WTC11 (cell line): ENCODE measurements around the gene ECSCR. TPM values are rescaled to one million over a fixed set of nuclear protein-coding genes. Genes with fewer than 3 reads are reported as not detected.

Experiments used
- ATAC-seq: fragments of 200-7000 bp; cut with Tn5 transposase; 2 replicates; pipeline ENCODE4 v1.10.0; 2021; ENCODE audit warnings: mild to moderate bottlenecking, moderate library complexity
- CTCF ChIA-PET: fragments of 300-600 bp; sonication (Branson Sonifier 250); formaldehyde crosslinking; loops from one replicate; lab custom pipeline; 2021; ENCODE audit warnings: antibody characterized with exemption; lab: Charles Lee
- POLR2A ChIA-PET: fragments of 350-600 bp; sonication (Branson Sonifier 250); formaldehyde crosslinking; loops from one replicate; lab custom pipeline; 2021; ENCODE audit warnings: antibody characterized with exemption; lab: Charles Lee
- DNase-seq: peaks from one replicate; pipeline ENCODE4 v3.0.0; 2021; ENCODE audit warnings: low spot score
- H3K27ac Mint-ChIP-seq: 2 replicates; pipeline ENCODE4 v1.8.0; 2021; ENCODE audit warnings: mixed read lengths
- H3K27me3 Mint-ChIP-seq: 2 replicates; pipeline ENCODE4 v1.8.0; 2021; ENCODE audit warnings: low read depth, mild to moderate bottlenecking, moderate library complexity, mixed read lengths
- H3K36me3 Mint-ChIP-seq: 2 replicates; pipeline ENCODE4 v1.8.0; 2021; ENCODE audit warnings: mixed read lengths
- H3K4me1 Mint-ChIP-seq: 2 replicates; pipeline ENCODE4 v1.8.0; 2022; ENCODE audit warnings: mixed read lengths
- H3K4me3 Mint-ChIP-seq: 2 replicates; pipeline ENCODE4 v1.8.0; 2021; ENCODE audit warnings: mild to moderate bottlenecking, moderate library complexity, mixed read lengths
- H3K9me3 Mint-ChIP-seq: 2 replicates; pipeline ENCODE4 v1.8.0; 2021; ENCODE audit warnings: mixed read lengths
- ELF4 ChIP-seq: sonication (generic); formaldehyde crosslinking; IDR thresholded peaks from 2 replicates; pipeline ENCODE4 v1.8.1; 2022; ENCODE audit warnings: low read depth, mild to moderate bottlenecking, moderate library complexity, missing genetic modification reagents
- FOXJ3 ChIP-seq: sonication (generic); formaldehyde crosslinking; IDR thresholded peaks from 2 replicates; pipeline ENCODE4 v1.9.0; 2021; ENCODE audit warnings: missing genetic modification reagents, mild to moderate bottlenecking, borderline replicate concordance
- FOXK1 ChIP-seq: sonication (generic); formaldehyde crosslinking; IDR thresholded peaks from 2 replicates; pipeline ENCODE4 v1.8.0; 2022; ENCODE audit warnings: mild to moderate bottlenecking, moderate library complexity, missing genetic modification reagents
- NFYB ChIP-seq: sonication (generic); formaldehyde crosslinking; conservative IDR thresholded peaks from 2 replicates; pipeline ENCODE4 v1.8.0; 2022; ENCODE audit warnings: low read depth, missing genetic modification reagents
- RORB ChIP-seq: fragments of 250-450 bp; sonication (Bioruptor Pico); IDR thresholded peaks from 2 replicates; pipeline ENCODE4 v1.9.0; 2021; ENCODE audit warnings: mild to moderate bottlenecking
- TCF7 ChIP-seq: sonication (generic); formaldehyde crosslinking; IDR thresholded peaks from 2 replicates; pipeline ENCODE4 v1.8.0; 2022; ENCODE audit warnings: mild to moderate bottlenecking, low read depth, missing genetic modification reagents, moderate library complexity
- ZNF121 ChIP-seq: sonication (generic); formaldehyde crosslinking; IDR thresholded peaks from 2 replicates; pipeline ENCODE4 v1.8.0; 2023; ENCODE audit warnings: missing genetic modification reagents
- total RNA-seq: library from RNA; stranded (reverse); gene quantifications from 3 replicates; pipeline ENCODE4 v1.2.3, GENCODE V29; 2021
- TF ChIP-seq, protein P1 (sequence below): fragments of 250-450 bp; sonication (Bioruptor Pico); IDR thresholded peaks from 2 replicates; pipeline ENCODE4 v1.9.0; 2021; ENCODE audit warnings: mild to moderate bottlenecking, borderline replicate concordance
- TF ChIP-seq, protein P2 (sequence below): sonication (generic); formaldehyde crosslinking; IDR thresholded peaks from 2 replicates; pipeline ENCODE4 v1.8.1; 2023; ENCODE audit warnings: mild to moderate bottlenecking, missing genetic modification reagents, moderate library complexity
- TF ChIP-seq, protein P3 (sequence below): sonication (generic); formaldehyde crosslinking; IDR thresholded peaks from 2 replicates; pipeline ENCODE4 v1.8.1; 2022; ENCODE audit warnings: missing genetic modification reagents, borderline replicate concordance
- TF ChIP-seq, protein P4 (sequence below): sonication (generic); formaldehyde crosslinking; IDR thresholded peaks from 2 replicates; pipeline ENCODE4 v1.8.1; 2022; ENCODE audit warnings: low read depth, missing genetic modification reagents, borderline replicate concordance
- TF ChIP-seq, protein P5 (sequence below): sonication (generic); formaldehyde crosslinking; IDR thresholded peaks from 2 replicates; pipeline ENCODE4 v1.8.0; 2022; ENCODE audit warnings: mild to moderate bottlenecking, missing genetic modification reagents
- TF ChIP-seq, protein P6 (sequence below): sonication (generic); formaldehyde crosslinking; IDR thresholded peaks from 2 replicates; pipeline ENCODE4 v1.8.1; 2023; ENCODE audit warnings: mild to moderate bottlenecking, moderate library complexity, missing genetic modification reagents
- TF ChIP-seq, protein P7 (sequence below): sonication (generic); formaldehyde crosslinking; IDR thresholded peaks from 2 replicates; pipeline ENCODE4 v1.8.1; 2023; ENCODE audit warnings: mild to moderate bottlenecking, missing genetic modification reagents

Gene ECSCR
- total RNA-seq, 1 experiment from 2014 or later: 2.7 TPM

DNA sequence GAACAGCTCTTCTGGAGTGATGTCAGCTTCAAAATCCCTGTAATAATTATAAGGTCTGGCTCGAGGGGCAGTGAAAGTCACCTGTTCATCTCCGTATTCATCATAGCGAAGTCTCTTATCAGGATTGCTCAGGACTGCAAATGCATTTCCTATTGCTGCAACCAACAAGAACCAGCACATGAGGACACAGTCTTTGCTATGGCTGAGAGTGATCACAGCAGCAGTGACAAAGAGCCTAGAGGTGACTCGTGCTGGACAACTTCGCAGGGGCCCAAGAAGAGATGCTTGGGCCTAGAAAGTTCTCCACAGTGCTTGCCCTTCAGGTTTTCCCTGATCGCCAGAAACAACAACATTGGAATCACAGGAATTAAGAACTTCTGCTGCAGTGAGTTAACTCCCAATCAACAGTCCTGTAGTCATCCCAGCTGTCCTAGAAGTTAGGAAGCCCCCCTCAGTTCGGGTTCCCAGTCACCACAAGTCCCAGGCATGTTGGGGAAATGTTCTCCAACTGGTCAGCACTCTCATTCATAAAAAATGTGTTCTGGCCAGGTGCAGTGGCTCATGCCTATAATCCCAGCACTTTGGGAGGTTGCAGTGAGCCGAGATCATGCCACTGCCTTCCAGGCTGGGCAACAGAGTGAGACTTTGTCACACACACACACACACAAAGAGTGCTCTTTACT lies 36.2 kb downstream of the ECSCR start (continued):
- TF ChIP-seq, protein P1, sequence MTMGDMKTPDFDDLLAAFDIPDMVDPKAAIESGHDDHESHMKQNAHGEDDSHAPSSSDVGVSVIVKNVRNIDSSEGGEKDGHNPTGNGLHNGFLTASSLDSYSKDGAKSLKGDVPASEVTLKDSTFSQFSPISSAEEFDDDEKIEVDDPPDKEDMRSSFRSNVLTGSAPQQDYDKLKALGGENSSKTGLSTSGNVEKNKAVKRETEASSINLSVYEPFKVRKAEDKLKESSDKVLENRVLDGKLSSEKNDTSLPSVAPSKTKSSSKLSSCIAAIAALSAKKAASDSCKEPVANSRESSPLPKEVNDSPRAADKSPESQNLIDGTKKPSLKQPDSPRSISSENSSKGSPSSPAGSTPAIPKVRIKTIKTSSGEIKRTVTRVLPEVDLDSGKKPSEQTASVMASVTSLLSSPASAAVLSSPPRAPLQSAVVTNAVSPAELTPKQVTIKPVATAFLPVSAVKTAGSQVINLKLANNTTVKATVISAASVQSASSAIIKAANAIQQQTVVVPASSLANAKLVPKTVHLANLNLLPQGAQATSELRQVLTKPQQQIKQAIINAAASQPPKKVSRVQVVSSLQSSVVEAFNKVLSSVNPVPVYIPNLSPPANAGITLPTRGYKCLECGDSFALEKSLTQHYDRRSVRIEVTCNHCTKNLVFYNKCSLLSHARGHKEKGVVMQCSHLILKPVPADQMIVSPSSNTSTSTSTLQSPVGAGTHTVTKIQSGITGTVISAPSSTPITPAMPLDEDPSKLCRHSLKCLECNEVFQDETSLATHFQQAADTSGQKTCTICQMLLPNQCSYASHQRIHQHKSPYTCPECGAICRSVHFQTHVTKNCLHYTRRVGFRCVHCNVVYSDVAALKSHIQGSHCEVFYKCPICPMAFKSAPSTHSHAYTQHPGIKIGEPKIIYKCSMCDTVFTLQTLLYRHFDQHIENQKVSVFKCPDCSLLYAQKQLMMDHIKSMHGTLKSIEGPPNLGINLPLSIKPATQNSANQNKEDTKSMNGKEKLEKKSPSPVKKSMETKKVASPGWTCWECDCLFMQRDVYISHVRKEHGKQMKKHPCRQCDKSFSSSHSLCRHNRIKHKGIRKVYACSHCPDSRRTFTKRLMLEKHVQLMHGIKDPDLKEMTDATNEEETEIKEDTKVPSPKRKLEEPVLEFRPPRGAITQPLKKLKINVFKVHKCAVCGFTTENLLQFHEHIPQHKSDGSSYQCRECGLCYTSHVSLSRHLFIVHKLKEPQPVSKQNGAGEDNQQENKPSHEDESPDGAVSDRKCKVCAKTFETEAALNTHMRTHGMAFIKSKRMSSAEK (CRISPR knock-in tag): no peak
- TF ChIP-seq FOXK1 (CRISPR knock-in tag): no peak
- TF ChIP-seq, all 79 proteins: peak for 0

DNA sequence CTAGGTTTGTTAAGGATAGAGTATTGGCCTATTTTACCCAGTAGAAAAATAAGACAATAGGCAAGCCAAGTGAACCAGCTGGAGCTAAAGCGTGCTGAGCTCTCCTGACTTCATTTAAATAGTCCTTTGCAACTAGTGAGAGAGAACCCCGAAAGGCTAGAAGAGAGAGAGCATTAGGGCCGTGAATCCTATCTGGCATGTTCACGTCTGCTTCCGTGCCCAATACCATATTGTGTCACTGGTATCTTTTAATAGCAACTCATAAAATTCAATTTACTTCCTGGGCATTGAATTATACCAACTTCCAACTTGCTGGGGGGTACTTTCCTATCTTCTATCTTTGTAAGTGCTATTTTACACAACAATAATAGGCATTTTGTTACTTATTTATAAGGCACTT lies 37.0 kb downstream of the ECSCR start:
- no peak for DNase-seq
- ATAC-seq: no peak
- peaks cover 31% of the 10 kb centered on the region for H3K36me3 Mint-ChIP-seq

DNA sequence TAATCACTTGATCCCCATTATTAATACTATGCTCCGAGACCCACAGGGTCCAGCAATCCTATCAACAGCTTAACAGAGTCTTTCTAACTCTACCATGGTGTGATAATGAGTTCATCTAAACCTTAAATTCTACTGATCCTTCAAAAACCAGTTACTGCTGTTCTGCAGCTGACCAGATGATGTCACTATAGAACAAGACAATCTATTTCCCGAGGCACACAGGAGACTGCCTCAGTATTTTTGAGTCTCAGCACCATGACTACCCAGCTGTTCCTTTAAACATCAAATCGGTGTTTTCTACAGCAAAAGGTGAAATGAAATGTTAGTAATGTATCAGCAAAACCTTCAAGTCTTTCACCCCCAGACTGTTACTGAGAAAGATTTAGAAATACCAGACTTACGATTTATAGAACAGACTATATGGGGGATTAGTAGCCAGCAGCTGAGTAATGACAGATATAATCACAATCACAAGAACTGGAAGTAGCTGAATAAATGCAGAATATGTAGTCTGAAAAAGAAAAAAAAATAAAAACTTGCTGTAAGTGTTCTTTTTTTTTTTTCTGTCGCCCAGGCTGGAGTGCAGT lies 40.1 kb downstream of the ECSCR start:
- peak; percentile 89 for ATAC-seq
- Mint-ChIP-seq H3K36me3 (peaks cover 34% of the 10 kb centered on the region), H3K27me3 (no peaks in the 10 kb centered on the region; the same call in 1 of the 2 replicates), H3K4me3 (no peak overlapping the region), H3K9me3 (no peaks in the 10 kb centered on the region), H3K4me1 (peaks cover 9% of the 10 kb centered on the region), H3K27ac (peak overlapping the region; percentile 60; the same call in 1 of the 2 replicates)
- ChIA-PET CTCF (interaction anchor here (0.5 to 9.6 kb wide), 39 partner anchors 11 to 365 kb away, joined by 3 to 208 read pairs (median 5); partner anchors contain the start of genes DNAJC18, SMIM33, SPATA24 and UBE2D2), POLR2A (interaction anchor here (0.6 kb wide), 2 partner anchors 91 to 118 kb away, joined by 3 read pairs; no protein-coding TSS in a partner anchor)
- TF ChIP-seq, protein P2, sequence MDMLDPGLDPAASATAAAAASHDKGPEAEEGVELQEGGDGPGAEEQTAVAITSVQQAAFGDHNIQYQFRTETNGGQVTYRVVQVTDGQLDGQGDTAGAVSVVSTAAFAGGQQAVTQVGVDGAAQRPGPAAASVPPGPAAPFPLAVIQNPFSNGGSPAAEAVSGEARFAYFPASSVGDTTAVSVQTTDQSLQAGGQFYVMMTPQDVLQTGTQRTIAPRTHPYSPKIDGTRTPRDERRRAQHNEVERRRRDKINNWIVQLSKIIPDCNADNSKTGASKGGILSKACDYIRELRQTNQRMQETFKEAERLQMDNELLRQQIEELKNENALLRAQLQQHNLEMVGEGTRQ (CRISPR knock-in tag): no peak
- TF ChIP-seq, protein P3, sequence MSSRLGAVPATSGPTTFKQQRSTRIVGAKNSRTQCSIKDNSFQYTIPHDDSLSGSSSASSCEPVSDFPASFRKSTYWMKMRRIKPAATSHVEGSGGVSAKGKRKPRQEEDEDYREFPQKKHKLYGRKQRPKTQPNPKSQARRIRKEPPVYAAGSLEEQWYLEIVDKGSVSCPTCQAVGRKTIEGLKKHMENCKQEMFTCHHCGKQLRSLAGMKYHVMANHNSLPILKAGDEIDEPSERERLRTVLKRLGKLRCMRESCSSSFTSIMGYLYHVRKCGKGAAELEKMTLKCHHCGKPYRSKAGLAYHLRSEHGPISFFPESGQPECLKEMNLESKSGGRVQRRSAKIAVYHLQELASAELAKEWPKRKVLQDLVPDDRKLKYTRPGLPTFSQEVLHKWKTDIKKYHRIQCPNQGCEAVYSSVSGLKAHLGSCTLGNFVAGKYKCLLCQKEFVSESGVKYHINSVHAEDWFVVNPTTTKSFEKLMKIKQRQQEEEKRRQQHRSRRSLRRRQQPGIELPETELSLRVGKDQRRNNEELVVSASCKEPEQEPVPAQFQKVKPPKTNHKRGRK (CRISPR knock-in tag): no peak
- TF ChIP-seq ZNF121 (CRISPR knock-in tag): no peak
- TF ChIP-seq RORB (CRISPR knock-in tag): no peak
- no peak for TF ChIP-seq TCF7
- TF ChIP-seq, protein P4, sequence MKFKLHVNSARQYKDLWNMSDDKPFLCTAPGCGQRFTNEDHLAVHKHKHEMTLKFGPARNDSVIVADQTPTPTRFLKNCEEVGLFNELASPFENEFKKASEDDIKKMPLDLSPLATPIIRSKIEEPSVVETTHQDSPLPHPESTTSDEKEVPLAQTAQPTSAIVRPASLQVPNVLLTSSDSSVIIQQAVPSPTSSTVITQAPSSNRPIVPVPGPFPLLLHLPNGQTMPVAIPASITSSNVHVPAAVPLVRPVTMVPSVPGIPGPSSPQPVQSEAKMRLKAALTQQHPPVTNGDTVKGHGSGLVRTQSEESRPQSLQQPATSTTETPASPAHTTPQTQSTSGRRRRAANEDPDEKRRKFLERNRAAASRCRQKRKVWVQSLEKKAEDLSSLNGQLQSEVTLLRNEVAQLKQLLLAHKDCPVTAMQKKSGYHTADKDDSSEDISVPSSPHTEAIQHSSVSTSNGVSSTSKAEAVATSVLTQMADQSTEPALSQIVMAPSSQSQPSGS (CRISPR knock-in tag): no peak
- TF ChIP-seq, protein P5, sequence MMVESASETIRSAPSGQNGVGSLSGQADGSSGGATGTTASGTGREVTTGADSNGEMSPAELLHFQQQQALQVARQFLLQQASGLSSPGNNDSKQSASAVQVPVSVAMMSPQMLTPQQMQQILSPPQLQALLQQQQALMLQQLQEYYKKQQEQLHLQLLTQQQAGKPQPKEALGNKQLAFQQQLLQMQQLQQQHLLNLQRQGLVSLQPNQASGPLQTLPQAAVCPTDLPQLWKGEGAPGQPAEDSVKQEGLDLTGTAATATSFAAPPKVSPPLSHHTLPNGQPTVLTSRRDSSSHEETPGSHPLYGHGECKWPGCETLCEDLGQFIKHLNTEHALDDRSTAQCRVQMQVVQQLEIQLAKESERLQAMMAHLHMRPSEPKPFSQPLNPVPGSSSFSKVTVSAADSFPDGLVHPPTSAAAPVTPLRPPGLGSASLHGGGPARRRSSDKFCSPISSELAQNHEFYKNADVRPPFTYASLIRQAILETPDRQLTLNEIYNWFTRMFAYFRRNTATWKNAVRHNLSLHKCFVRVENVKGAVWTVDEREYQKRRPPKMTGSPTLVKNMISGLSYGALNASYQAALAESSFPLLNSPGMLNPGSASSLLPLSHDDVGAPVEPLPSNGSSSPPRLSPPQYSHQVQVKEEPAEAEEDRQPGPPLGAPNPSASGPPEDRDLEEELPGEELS (CRISPR knock-in tag): no peak
- TF ChIP-seq, protein P6, sequence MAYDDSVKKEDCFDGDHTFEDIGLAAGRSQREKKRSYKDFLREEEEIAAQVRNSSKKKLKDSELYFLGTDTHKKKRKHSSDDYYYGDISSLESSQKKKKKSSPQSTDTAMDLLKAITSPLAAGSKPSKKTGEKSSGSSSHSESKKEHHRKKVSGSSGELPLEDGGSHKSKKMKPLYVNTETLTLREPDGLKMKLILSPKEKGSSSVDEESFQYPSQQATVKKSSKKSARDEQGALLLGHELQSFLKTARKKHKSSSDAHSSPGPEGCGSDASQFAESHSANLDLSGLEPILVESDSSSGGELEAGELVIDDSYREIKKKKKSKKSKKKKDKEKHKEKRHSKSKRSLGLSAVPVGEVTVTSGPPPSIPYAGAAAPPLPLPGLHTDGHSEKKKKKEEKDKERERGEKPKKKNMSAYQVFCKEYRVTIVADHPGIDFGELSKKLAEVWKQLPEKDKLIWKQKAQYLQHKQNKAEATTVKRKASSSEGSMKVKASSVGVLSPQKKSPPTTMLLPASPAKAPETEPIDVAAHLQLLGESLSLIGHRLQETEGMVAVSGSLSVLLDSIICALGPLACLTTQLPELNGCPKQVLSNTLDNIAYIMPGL (CRISPR knock-in tag): no peak
- TF ChIP-seq NFYB: no peak
- no peak for DNase-seq

More for the DNA sequence above, 37.0 kb downstream of the ECSCR start:
- POLR2A ChIA-PET: no interaction called here
- CTCF ChIA-PET: interaction anchor here (0.8 to 9.6 kb wide), 2 partner anchors 11 to 90 kb away, joined by 3 to 208 read pairs; no protein-coding TSS in a partner anchor
- H3K27ac Mint-ChIP-seq: no peak overlapping the region
- TF ChIP-seq, protein P7, sequence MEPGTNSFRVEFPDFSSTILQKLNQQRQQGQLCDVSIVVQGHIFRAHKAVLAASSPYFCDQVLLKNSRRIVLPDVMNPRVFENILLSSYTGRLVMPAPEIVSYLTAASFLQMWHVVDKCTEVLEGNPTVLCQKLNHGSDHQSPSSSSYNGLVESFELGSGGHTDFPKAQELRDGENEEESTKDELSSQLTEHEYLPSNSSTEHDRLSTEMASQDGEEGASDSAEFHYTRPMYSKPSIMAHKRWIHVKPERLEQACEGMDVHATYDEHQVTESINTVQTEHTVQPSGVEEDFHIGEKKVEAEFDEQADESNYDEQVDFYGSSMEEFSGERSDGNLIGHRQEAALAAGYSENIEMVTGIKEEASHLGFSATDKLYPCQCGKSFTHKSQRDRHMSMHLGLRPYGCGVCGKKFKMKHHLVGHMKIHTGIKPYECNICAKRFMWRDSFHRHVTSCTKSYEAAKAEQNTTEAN (CRISPR knock-in tag): no peak
- TF ChIP-seq FOXJ3 (CRISPR knock-in tag): no peak
- no peak for TF ChIP-seq ELF4 (CRISPR knock-in tag)
- no peaks in the 10 kb centered on the region for H3K4me1 Mint-ChIP-seq
- no peaks in the 10 kb centered on the region for H3K9me3 Mint-ChIP-seq
- H3K27me3 Mint-ChIP-seq: no peaks in the 10 kb centered on the region
- no peak overlapping the region for H3K4me3 Mint-ChIP-seq
